GM12892 (cell line): ENCODE results near the gene SYNJ1.

Source experiments
- POLR2A ChIP-seq: IDR thresholded peaks from 2 replicates; pipeline ENCODE4 v1.6.1; 2011; ENCODE audit warnings: low read depth, low read length, control low read depth
- POLR2AphosphoS5 ChIP-seq: IDR thresholded peaks from 2 replicates; pipeline ENCODE4 v1.6.1; 2011; ENCODE audit warnings: low read depth, low read length, control low read depth

DNA sequence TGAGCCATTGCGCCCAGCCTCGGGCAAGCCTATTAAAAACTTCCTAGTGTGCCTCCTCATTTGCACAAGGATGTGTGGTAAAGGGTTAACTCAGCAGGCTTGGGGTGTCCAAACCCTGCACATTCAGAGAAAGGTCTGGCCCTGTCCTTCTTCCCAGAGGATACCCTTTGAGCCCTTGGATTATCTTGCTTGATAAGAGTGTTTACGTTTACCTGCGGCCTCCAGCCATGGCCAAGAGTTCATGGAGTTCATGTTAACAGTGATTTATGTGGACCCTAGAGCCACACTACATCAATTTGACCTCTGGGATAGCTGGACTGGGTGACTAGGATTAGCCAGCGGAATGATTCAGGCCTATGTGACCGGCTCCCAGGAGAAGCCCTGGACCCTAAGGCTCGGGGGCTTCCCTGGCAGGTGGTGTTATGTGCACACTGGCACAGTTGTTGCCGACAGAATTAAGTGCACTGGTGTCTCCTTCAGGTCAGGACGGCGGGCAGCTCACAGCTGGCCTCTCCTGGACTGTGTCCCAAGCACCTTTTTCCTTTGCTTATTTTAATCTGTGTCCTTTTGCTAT lies 134.8 kb downstream of the SYNJ1 start:
- TF ChIP-seq POLR2A (no peak), POLR2AphosphoS5 (no peak)
